Caco-2 (cell line): Measurements from ENCODE around the gene THBD. TPM values are rescaled to one million over a fixed set of nuclear protein-coding genes. Genes with fewer than 3 reads are reported as not detected.
"Not testable (repeated sequence)": the region's sequence is repeated elsewhere in the genome, so short reads cannot be mapped to it uniquely, and the experiment has no call there.

Experiments used
- BruUV-seq: library from RNA; stranded (reverse); fragments of 400-500 nt; replicated peaks from 2 replicates; lab custom pipeline; 2021; lab: Mats Ljungman, UMichigan
- CTCF ChIA-PET: fragments of 300-600 bp; sonication (Branson Sonifier 250); formaldehyde crosslinking; loops from one replicate; lab custom pipeline; 2022; ENCODE audit warnings: antibody characterized with exemption; lab: Charles Lee
- POLR2A ChIA-PET: fragments of 300-600 bp; sonication (Branson Sonifier 250); formaldehyde crosslinking; loops from one replicate; lab custom pipeline; 2022; ENCODE audit warnings: antibody characterized with exemption; lab: Charles Lee
- DNase-seq, 2 experiments: peaks; one replicate each; pipeline versions ENCODE4 v3.0.0 to v3.0.0-alpha.2; 2020 to 2022
- H3K27me3 ChIP-seq: replicated peaks from 2 replicates; pipeline ENCODE4 v1.6.0; 2011; ENCODE audit warnings: low read length; ENCODE audit not compliant: control insufficient read depth, insufficient read depth
- H3K36me3 ChIP-seq: 2 replicates; pipeline ENCODE4 v1.5.1; 2011; ENCODE audit warnings: low read length; ENCODE audit not compliant: control insufficient read depth, insufficient read depth
- H3K4me1 ChIP-seq: fragments of 250-450 bp; sonication (Bioruptor Pico); 2 replicates; pipeline ENCODE4 v1.5.1; 2020; ENCODE audit warnings: mild to moderate bottlenecking
- H3K4me3 ChIP-seq: 2 replicates; pipeline ENCODE4 v1.5.1; 2011; ENCODE audit warnings: low read depth, mild to moderate bottlenecking, control low read depth, low read length
- H3K9me3 ChIP-seq: fragments of 250-450 bp; sonication (Bioruptor Pico); 2 replicates; pipeline ENCODE4 v1.5.1; 2020; ENCODE audit warnings: mild to moderate bottlenecking, moderate library complexity
- H3K27ac Mint-ChIP-seq: one replicate; pipeline ENCODE4 v1.8.0; 2022; ENCODE audit warnings: mixed read lengths; ENCODE audit not compliant: unreplicated experiment
- H3K27me3 Mint-ChIP-seq: one replicate; pipeline ENCODE4 v1.8.0; 2022; ENCODE audit warnings: mixed read lengths; ENCODE audit not compliant: insufficient read depth, unreplicated experiment
- H3K36me3 Mint-ChIP-seq: one replicate; pipeline ENCODE4 v1.8.0; 2022; ENCODE audit warnings: mild to moderate bottlenecking, mixed read lengths; ENCODE audit not compliant: insufficient read depth, unreplicated experiment
- H3K4me1 Mint-ChIP-seq: one replicate; pipeline ENCODE4 v1.8.0; 2022; ENCODE audit warnings: low read depth, mixed read lengths; ENCODE audit not compliant: unreplicated experiment
- H3K4me3 Mint-ChIP-seq: one replicate; pipeline ENCODE4 v1.8.0; 2022; ENCODE audit warnings: mild to moderate bottlenecking, moderate library complexity, mixed read lengths; ENCODE audit not compliant: unreplicated experiment
- H3K9me3 Mint-ChIP-seq: one replicate; pipeline ENCODE4 v1.8.0; 2022; ENCODE audit warnings: mixed read lengths; ENCODE audit not compliant: unreplicated experiment
- CTCF ChIP-seq, 2 experiments: fragments of 200-600 bp in 1 of 2; IDR thresholded peaks; 1 replicate in 1 of 2; 2 replicates in 1 of 2; pipeline versions ENCODE4 v1.5.1 to v1.8.0; 2011 to 2022; ENCODE audit warnings: antibody characterized with exemption in 1 of 2, control low read depth in 1 of 2, inconsistent platforms in 1 of 2, low read depth in 1 of 2, low read length in 1 of 2, mild to moderate bottlenecking in 1 of 2, moderate library complexity in 1 of 2; ENCODE audit not compliant: insufficient read depth in 1 of 2, severe bottlenecking in 1 of 2, unreplicated experiment in 1 of 2
- intact Hi-C: fragments of 100-400 bp; cut with micrococcal nuclease; formaldehyde crosslinking; loops from one replicate; pipeline ENCODE4 v1.10.0; 2022; ENCODE audit not compliant: unreplicated experiment
- total RNA-seq: library from RNA; stranded (reverse); gene quantifications from 2 replicates; pipeline ENCODE4 v1.2.3, GENCODE V29; 2022

The THBD gene
- total RNA-seq, 1 experiment from 2014 or later: 0.77 TPM

- Histone ChIP-seq H3K36me3 (no peaks in the 10 kb centered on the region), H3K4me1 (peaks cover 32% of the 10 kb centered on the region), H3K27me3 (no peaks in the 10 kb centered on the region), H3K9me3 (no peaks in the 10 kb centered on the region), H3K4me3 (no peak overlapping the region)
- BruUV-seq: no TSS peak
- H3K9me3 Mint-ChIP-seq: no peaks in the 10 kb centered on the region
- no peak for DNase-seq
- H3K27me3 Mint-ChIP-seq: no peaks in the 10 kb centered on the region
- intact Hi-C loops: no loop called here
- H3K27ac Mint-ChIP-seq: no peak overlapping the region
- peaks cover 15% of the 10 kb centered on the region for H3K36me3 Mint-ChIP-seq
- H3K4me1 Mint-ChIP-seq: peaks cover 40% of the 10 kb centered on the region
- POLR2A ChIA-PET: no interaction called here
- no peak for TF ChIP-seq CTCF (IDR thresholded peaks at IDR 0.05; ENCODE audit: insufficient read depth in 1 of 2, low read depth in 1 of 2, low read length in 1 of 2, severe bottlenecking in 1 of 2, unreplicated experiment in 1 of 2)
- H3K4me3 Mint-ChIP-seq: no peak overlapping the region
- CTCF ChIA-PET: no interaction called here
Observed at GRCh38 chr20:23027721-23028120, 21.8 kb downstream of the THBD start.

GRCh38 chr20:23025503-23025902, 24.0 kb downstream of the THBD start:
- H3K27me3 ChIP-seq, H3K4me3 ChIP-seq, POLR2A ChIA-PET, intact Hi-C loops, BruUV-seq, H3K9me3 ChIP-seq, H3K36me3 ChIP-seq, CTCF ChIA-PET, H3K9me3 Mint-ChIP-seq, DNase-seq, H3K27me3 Mint-ChIP-seq: not testable (repeated sequence)
- Mint-ChIP-seq H3K4me1 (peaks cover 60% of the 10 kb centered on the region), H3K36me3 (peaks cover 15% of the 10 kb centered on the region), H3K4me3 (peak overlapping the region; percentile 30), H3K27ac (peak overlapping the region; percentile 77)
- peaks cover 52% of the 10 kb centered on the region for H3K4me1 ChIP-seq

- Histone ChIP-seq H3K9me3 (no peaks in the 10 kb centered on the region), H3K4me3 (no peak overlapping the region), H3K36me3 (no peaks in the 10 kb centered on the region), H3K27me3 (no peaks in the 10 kb centered on the region), H3K4me1 (peaks cover 57% of the 10 kb centered on the region)
- BruUV-seq: no TSS peak
- Mint-ChIP-seq H3K4me1 (peaks cover 56% of the 10 kb centered on the region), H3K27ac (peak overlapping the region; percentile 77), H3K9me3 (no peaks in the 10 kb centered on the region), H3K36me3 (peaks cover 15% of the 10 kb centered on the region), H3K27me3 (no peaks in the 10 kb centered on the region), H3K4me3 (peak overlapping the region; percentile 30)
- ChIA-PET CTCF (interaction anchor here (0.7 to 1.3 kb wide), 5 partner anchors 22 to 208 kb away, joined by 3 to 4 read pairs (median 3); no protein-coding TSS in a partner anchor), POLR2A (interaction anchor here (0.5 to 1.0 kb wide), 3 partner anchors 26 to 332 kb away, joined by 3 to 8 read pairs (median 4); no protein-coding TSS in a partner anchor)
- TF ChIP-seq CTCF (IDR thresholded peaks at IDR 0.05; ENCODE audit: insufficient read depth in 1 of 2, low read depth in 1 of 2, low read length in 1 of 2, severe bottlenecking in 1 of 2, unreplicated experiment in 1 of 2): no peak
- peak; percentile 74 to 75 for DNase-seq
- intact Hi-C loops: loop anchor here (1.0 to 5.0 kb wide), 2 partner anchors 42 to 332 kb away; no protein-coding TSS in a partner anchor
Observed at GRCh38 chr20:23024701-23025100, 24.8 kb downstream of the THBD start.
